ENCODE data around the gene CLHC1. TPM values are rescaled to one million over a fixed set of nuclear protein-coding genes. Genes with fewer than 3 reads are reported as not detected.
"Not testable (repeated sequence)": the region's sequence is repeated elsewhere in the genome, so short reads cannot be mapped to it uniquely, and the experiment has no call there.

The CLHC1 gene
- total RNA-seq, 4 donors from 2014 or later: 1.2 to 15.9 (median 7.0) TPM

GRCh38 chr2:55147041-55147440, 85.1 kb downstream of the CLHC1 start:
- no peak overlapping the region for H3K27ac ChIP-seq
- no peaks in the 10 kb centered on the region for H3K27me3 ChIP-seq
- intact Hi-C loops (cut with DNase I; ENCODE audit: low total_unique reads): no loop called here
- TF ChIP-seq EP300 (IDR thresholded peaks at IDR 0.05; ENCODE audit: low read depth) (no peak), CTCF (IDR thresholded peaks at IDR 0.05) (no peak), POLR2A (IDR thresholded peaks at IDR 0.05) (no peak), POLR2AphosphoS5 (IDR thresholded peaks at IDR 0.05) (no peak)
- peaks cover 6 to 19% (median 11%) of the 10 kb centered on the region in 4 donors for H3K4me1 ChIP-seq
- in situ Hi-C loops (cut with MboI; ENCODE audit: low pct_ligation_motif_present in 1 of 4, low pct_unique_long_range_greater_than_20kb in 1 of 4, low sequenced_read_pairs in 3 of 4): no loop called here
- WGBS, 2 donors (ENCODE audit: low coverage in 1 of 2): 97 to 99% methylated on average over 5 of the region's 5 CpGs
- no peaks in the 10 kb centered on the region for H3K9me3 ChIP-seq
- H3K36me3 ChIP-seq: no peaks in the 10 kb centered on the region
- DNase-seq: no peak
- no peak overlapping the region for H3K4me3 ChIP-seq

GRCh38 chr2:55146263-55146662, 85.8 kb downstream of the CLHC1 start:
- in situ Hi-C loops (cut with MboI; ENCODE audit: low pct_ligation_motif_present in 1 of 4, low pct_unique_long_range_greater_than_20kb in 1 of 4, low sequenced_read_pairs in 3 of 4): no loop called here
- intact Hi-C loops (cut with DNase I; ENCODE audit: low total_unique reads): no loop called here
- Histone ChIP-seq H3K4me1 (peaks cover 7 to 19% (median 8%) of the 10 kb centered on the region in 4 donors), H3K9me3 (no peaks in the 10 kb centered on the region), H3K36me3 (no peaks in the 10 kb centered on the region), H3K4me3 (no peak overlapping the region), H3K27me3 (no peaks in the 10 kb centered on the region), H3K27ac (no peak overlapping the region)
- WGBS, 2 donors (ENCODE audit: low coverage in 1 of 2): 80 to 87% methylated on average over 2 of the region's 2 CpGs
- no peak for TF ChIP-seq POLR2AphosphoS5 (IDR thresholded peaks at IDR 0.05)
- no peak for TF ChIP-seq EP300 (IDR thresholded peaks at IDR 0.05; ENCODE audit: low read depth)
- no peak for TF ChIP-seq CTCF (IDR thresholded peaks at IDR 0.05)
- DNase-seq: no peak

- Histone ChIP-seq H3K4me1 (peaks cover 7 to 19% (median 8%) of the 10 kb centered on the region in 4 donors), H3K36me3 (no peaks in the 10 kb centered on the region), H3K9me3 (no peaks in the 10 kb centered on the region), H3K4me3 (no peak overlapping the region), H3K27me3 (no peaks in the 10 kb centered on the region), H3K27ac (no peak overlapping the region)
- 35 to 78% methylated on average over 3 to 12 of the region's 12 CpGs for WGBS, 2 donors (ENCODE audit: low coverage in 1 of 2)
- no peak for DNase-seq
- in situ Hi-C loops (cut with MboI; ENCODE audit: low pct_ligation_motif_present in 1 of 4, low pct_unique_long_range_greater_than_20kb in 1 of 4, low sequenced_read_pairs in 3 of 4): no loop called here
- TF ChIP-seq CTCF (IDR thresholded peaks at IDR 0.05) (no peak), POLR2AphosphoS5 (IDR thresholded peaks at IDR 0.05) (no peak), POLR2A (IDR thresholded peaks at IDR 0.05) (no peak), EP300 (IDR thresholded peaks at IDR 0.05; ENCODE audit: low read depth) (no peak)
- intact Hi-C loops (cut with DNase I; ENCODE audit: low total_unique reads): no loop called here
Observed at GRCh38 chr2:55144922-55145820, 86.9 kb downstream of the CLHC1 start.

GRCh38 chr2:55143706-55144105, 88.4 kb downstream of the CLHC1 start:
- 86 to 98% methylated on average over 2 of the region's 2 CpGs for WGBS, 2 donors (ENCODE audit: low coverage in 1 of 2)
- H3K27me3 ChIP-seq; H3K9me3 ChIP-seq; in situ Hi-C loops (cut with MboI; ENCODE audit: low pct_ligation_motif_present in 1 of 4, low pct_unique_long_range_greater_than_20kb in 1 of 4, low sequenced_read_pairs in 3 of 4); H3K36me3 ChIP-seq; H3K27ac ChIP-seq; H3K4me3 ChIP-seq; intact Hi-C loops (cut with DNase I; ENCODE audit: low total_unique reads); DNase-seq: not testable (repeated sequence)
- H3K4me1 ChIP-seq: peaks cover 8 to 27% (median 13%) of the 10 kb centered on the region in 4 donors
